Nephron progenitor cell (in vitro differentiated cells): ENCODE results near the gene LBX2.

Experiments
- DNase-seq: peaks from one replicate; pipeline ENCODE4 v3.0.0; 2021
- H3K27ac Mint-ChIP-seq: 2 replicates; pipeline ENCODE4 v1.8.0; 2021; ENCODE audit warnings: mild to moderate bottlenecking, moderate library complexity, mixed read lengths
- H3K27me3 Mint-ChIP-seq: 2 replicates; pipeline ENCODE4 v1.8.0; 2021; ENCODE audit warnings: mild to moderate bottlenecking, low read depth, mixed read lengths; ENCODE audit not compliant: poor library complexity
- H3K36me3 Mint-ChIP-seq: 2 replicates; pipeline ENCODE4 v1.8.0; 2021; ENCODE audit warnings: low read depth, mixed read lengths
- H3K4me1 Mint-ChIP-seq: 2 replicates; pipeline ENCODE4 v1.8.0; 2021; ENCODE audit warnings: mixed read lengths
- H3K4me3 Mint-ChIP-seq: 2 replicates; pipeline ENCODE4 v1.8.0; 2021; ENCODE audit warnings: mild to moderate bottlenecking, moderate library complexity, mixed read lengths
- H3K9me3 Mint-ChIP-seq: 2 replicates; pipeline ENCODE4 v1.8.0; 2021; ENCODE audit warnings: mild to moderate bottlenecking, moderate library complexity, mixed read lengths
- CTCF ChIP-seq: fragments of 200-600 bp; sonication (generic); IDR thresholded peaks from 2 replicates; pipeline ENCODE4 v1.5.0; 2021; ENCODE audit warnings: antibody characterized with exemption

LBX2 gene

GRCh38 chr2:74499267-74499939 lies at the start of gene LBX2:
LBX2 (minus strand) TSS chr2:74499603; CDS start chr2:74499537, 66 bp downstream.
- Mint-ChIP-seq H3K27ac (no peak within 1 kb of the TSS), H3K9me3 (no peaks in the 10 kb centered on the region), H3K4me3 (peak within 1 kb of the TSS; percentile 89), H3K27me3 (peaks cover 100% of the 10 kb centered on the region), H3K36me3 (peaks cover 14% of the 10 kb centered on the region), H3K4me1 (peaks cover 65% of the 10 kb centered on the region)
- TF ChIP-seq CTCF: no peak
- peak; percentile 60 for DNase-seq

GRCh38 chr2:74548285-74548899 lies 49.0 kb upstream of the LBX2 start:
- Mint-ChIP-seq H3K4me3 (peak overlapping the region; percentile 89), H3K27me3 (peaks cover 56% of the 10 kb centered on the region), H3K36me3 (peaks cover 24% of the 10 kb centered on the region), H3K4me1 (peaks cover 45% of the 10 kb centered on the region), H3K27ac (no peak overlapping the region), H3K9me3 (no peaks in the 10 kb centered on the region)
- no peak for DNase-seq
- no peak for TF ChIP-seq CTCF

DNA sequence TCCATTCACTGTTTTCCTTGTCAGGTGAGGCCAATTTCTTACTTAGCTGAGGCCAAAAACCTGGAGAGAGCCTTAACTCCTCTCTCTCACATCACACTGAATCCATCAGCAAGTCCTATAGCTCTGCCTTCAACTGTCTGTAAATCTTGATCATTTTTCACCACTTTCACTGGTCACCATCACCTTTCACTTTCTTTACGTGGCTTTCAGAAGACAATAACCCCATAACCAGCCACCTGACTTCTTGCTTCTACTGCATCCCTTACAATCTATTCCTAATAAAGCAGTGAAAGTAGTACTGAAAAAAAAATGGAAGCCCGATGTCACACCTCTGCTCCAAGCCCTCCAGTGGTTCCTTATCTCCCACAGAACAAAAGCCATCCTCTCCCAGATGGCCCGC lies 46.6 kb upstream of the LBX2 start:
- H3K4me3 Mint-ChIP-seq: no peak overlapping the region
- peaks cover 23% of the 10 kb centered on the region for H3K4me1 Mint-ChIP-seq
- no peaks in the 10 kb centered on the region for H3K9me3 Mint-ChIP-seq
- peaks cover 46% of the 10 kb centered on the region for H3K27me3 Mint-ChIP-seq
- H3K36me3 Mint-ChIP-seq: peaks cover 29% of the 10 kb centered on the region
- H3K27ac Mint-ChIP-seq: no peak overlapping the region
- DNase-seq: no peak
- TF ChIP-seq CTCF: no peak

DNA sequence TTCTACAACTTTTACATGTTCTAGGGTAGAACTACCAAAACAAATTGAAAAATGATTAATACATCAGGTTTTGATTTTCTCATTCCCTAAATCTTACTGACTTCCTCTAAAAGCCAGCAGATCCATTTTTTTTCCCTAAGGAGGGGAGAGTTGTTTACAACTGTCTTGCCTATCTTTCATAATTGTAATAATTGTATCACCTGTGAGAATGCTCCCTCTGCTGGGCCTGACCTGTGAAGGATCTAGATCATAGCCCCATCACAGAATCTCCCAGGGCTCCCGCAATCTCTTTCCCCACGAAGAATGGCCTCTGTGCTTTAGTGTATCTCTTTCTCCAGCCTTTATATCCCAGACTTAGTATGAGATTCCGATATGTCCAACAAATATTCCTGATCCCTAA lies 45.2 kb upstream of the LBX2 start:
- H3K4me1 Mint-ChIP-seq: peaks cover 11% of the 10 kb centered on the region
- H3K9me3 Mint-ChIP-seq: no peaks in the 10 kb centered on the region
- no peak overlapping the region for H3K27ac Mint-ChIP-seq
- peaks cover 33% of the 10 kb centered on the region for H3K27me3 Mint-ChIP-seq
- DNase-seq: no peak
- peaks cover 25% of the 10 kb centered on the region for H3K36me3 Mint-ChIP-seq
- TF ChIP-seq CTCF: no peak
- H3K4me3 Mint-ChIP-seq: no peak overlapping the region

DNA sequence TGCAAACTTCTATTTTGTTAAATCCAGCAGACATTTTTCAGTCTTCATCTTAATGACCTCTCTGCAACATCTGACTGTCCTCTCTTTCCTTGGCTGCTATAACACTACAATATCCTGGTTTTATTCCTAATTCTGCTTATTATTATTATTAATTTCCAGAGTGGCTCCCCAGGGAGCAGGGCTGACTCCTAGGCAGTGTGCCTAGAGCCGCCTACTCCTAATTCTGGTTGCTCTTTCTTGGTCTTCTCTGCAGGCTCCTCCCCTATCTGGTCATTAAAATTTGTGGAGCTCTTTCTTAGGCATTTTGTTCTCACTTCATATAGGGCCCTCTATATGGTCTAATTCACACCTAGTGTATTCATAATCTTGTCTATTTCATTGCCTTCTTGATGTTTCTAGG lies 43.6 kb upstream of the LBX2 start:
- DNase-seq: no peak
- no peak overlapping the region for H3K27ac Mint-ChIP-seq
- no peak overlapping the region for H3K4me3 Mint-ChIP-seq
- H3K36me3 Mint-ChIP-seq: peaks cover 23% of the 10 kb centered on the region
- no peaks in the 10 kb centered on the region for H3K9me3 Mint-ChIP-seq
- TF ChIP-seq CTCF: no peak
- H3K27me3 Mint-ChIP-seq: peaks cover 29% of the 10 kb centered on the region
- peaks cover 15% of the 10 kb centered on the region for H3K4me1 Mint-ChIP-seq

GRCh38 chr2:74540291-74540690 lies 40.9 kb upstream of the LBX2 start:
- no peak overlapping the region for H3K4me3 Mint-ChIP-seq

More at GRCh38 chr2:74540291-74540690, 40.9 kb upstream of the LBX2 start:
- peaks cover 13% of the 10 kb centered on the region for H3K4me1 Mint-ChIP-seq
- TF ChIP-seq CTCF: no peak
- peaks cover 23% of the 10 kb centered on the region for H3K36me3 Mint-ChIP-seq
- H3K27ac Mint-ChIP-seq: no peak overlapping the region
- H3K27me3 Mint-ChIP-seq: peaks cover 9% of the 10 kb centered on the region
- no peaks in the 10 kb centered on the region for H3K9me3 Mint-ChIP-seq
- DNase-seq: no peak
